GM12875 (cell line): ENCODE measurements around the gene DMRT1.
"Not testable (repeated sequence)": the region's sequence is repeated elsewhere in the genome, so short reads cannot be mapped to it uniquely, and the experiment has no call there.

Source experiments
- H3K4me3 ChIP-seq: one replicate; pipeline ENCODE4 v1.5.1; 2011; ENCODE audit warnings: low read depth, low read length, control low read depth
- CTCF ChIP-seq: IDR thresholded peaks from 2 replicates; pipeline ENCODE4 v1.5.1; 2011; ENCODE audit warnings: low read depth, mild to moderate bottlenecking, control low read depth, inconsistent platforms, low read length, moderate library complexity, borderline replicate concordance; ENCODE audit not compliant: insufficient read depth

Gene DMRT1

GRCh38 chr9:903886-904285, 62.4 kb downstream of the DMRT1 start:
- H3K4me3 ChIP-seq: no peak overlapping the region
- no peak for TF ChIP-seq CTCF

GRCh38 chr9:905906-906305, 64.4 kb downstream of the DMRT1 start:
- no peak overlapping the region for H3K4me3 ChIP-seq
- no peak for TF ChIP-seq CTCF

- H3K4me3 ChIP-seq: no peak overlapping the region
- no peak for TF ChIP-seq CTCF
Measured at GRCh38 chr9:908536-909205, 67.2 kb downstream of the DMRT1 start.

GRCh38 chr9:911005-911404, 69.5 kb downstream of the DMRT1 start:
- H3K4me3 ChIP-seq: no peak overlapping the region
- no peak for TF ChIP-seq CTCF

- no peak for TF ChIP-seq CTCF
- no peak overlapping the region for H3K4me3 ChIP-seq
Measured at GRCh38 chr9:912776-913175, 71.3 kb downstream of the DMRT1 start.

GRCh38 chr9:913526-913925, 72.0 kb downstream of the DMRT1 start:
- H3K4me3 ChIP-seq: not testable (repeated sequence)

GRCh38 chr9:917730-918129, 76.2 kb downstream of the DMRT1 start:
- H3K4me3 ChIP-seq: no peak overlapping the region
- TF ChIP-seq CTCF: no peak

- TF ChIP-seq CTCF: no peak
- no peak overlapping the region for H3K4me3 ChIP-seq
Measured at GRCh38 chr9:920927-921326, 79.4 kb downstream of the DMRT1 start.
